GM23338 (cell line): ENCODE data around the gene ODAM. TPM values are rescaled to one million over a fixed set of nuclear protein-coding genes. Genes with fewer than 3 reads are reported as not detected.

Experiments
- ATAC-seq: fragments of 200-7000 bp; cut with Tn5 transposase; 3 replicates; pipeline ENCODE4 v1.9.1; 2020
- DNase-seq: peaks from one replicate; pipeline ENCODE4 v3.0.0-alpha.2; 2015; ENCODE audit warnings: low spot score
- H2AFZ ChIP-seq: fragments of 200-600 bp; sonication (generic); 2 replicates; pipeline ENCODE4 v1.8.0; 2016; ENCODE audit warnings: antibody characterized with exemption, mild to moderate bottlenecking, moderate library complexity
- H3F3A ChIP-seq: fragments of 200-600 bp; sonication (generic); replicated peaks from 2 replicates; pipeline ENCODE4 v1.8.0; 2017; ENCODE audit warnings: antibody characterized with exemption, mixed run types, low read depth
- H3K27ac ChIP-seq: fragments of 200-600 bp; sonication (generic); 2 replicates; pipeline ENCODE4 v1.6.1; 2016; ENCODE audit warnings: low read depth
- H3K27me3 ChIP-seq: fragments of 200-600 bp; sonication (generic); 2 replicates; pipeline ENCODE4 v1.8.0; 2016; ENCODE audit warnings: mild to moderate bottlenecking, mixed run types, moderate library complexity; ENCODE audit not compliant: insufficient read depth
- H3K36me3 ChIP-seq: fragments of 200-600 bp; sonication (generic); 2 replicates; pipeline ENCODE4 v1.8.0; 2016; ENCODE audit warnings: mild to moderate bottlenecking; ENCODE audit not compliant: insufficient read depth
- H3K4me1 ChIP-seq: fragments of 200-600 bp; sonication (generic); 2 replicates; pipeline ENCODE4 v1.8.0; 2016; ENCODE audit warnings: mild to moderate bottlenecking, moderate library complexity; ENCODE audit not compliant: insufficient read depth
- H3K4me2 ChIP-seq: fragments of 200-600 bp; sonication (generic); 2 replicates; pipeline ENCODE4 v1.7.1; 2017; ENCODE audit warnings: mixed run types
- H3K4me3 ChIP-seq: fragments of 200-600 bp; sonication (generic); 2 replicates; pipeline ENCODE4 v1.6.1; 2016; ENCODE audit warnings: mixed run types
- H3K79me2 ChIP-seq: fragments of 200-600 bp; sonication (generic); replicated peaks from 2 replicates; pipeline ENCODE4 v1.8.0; 2017; ENCODE audit warnings: mild to moderate bottlenecking; ENCODE audit not compliant: insufficient read depth
- H3K9me2 ChIP-seq: fragments of 200-600 bp; sonication (generic); 2 replicates; pipeline ENCODE4 v1.8.0; 2017; ENCODE audit not compliant: insufficient read depth
- H4K20me1 ChIP-seq: fragments of 200-600 bp; sonication (generic); replicated peaks from 2 replicates; pipeline ENCODE4 v1.8.0; 2017; ENCODE audit warnings: mild to moderate bottlenecking; ENCODE audit not compliant: insufficient read depth
- H3K27ac Mint-ChIP-seq: 2 replicates; pipeline ENCODE4 v1.8.0; 2020; ENCODE audit warnings: inconsistent platforms, mild to moderate bottlenecking, moderate library complexity, mixed read lengths
- H3K27me3 Mint-ChIP-seq: 3 replicates; pipeline ENCODE4 v1.8.0; 2022; ENCODE audit warnings: low read depth, mild to moderate bottlenecking, moderate library complexity, mixed read lengths, inconsistent platforms; ENCODE audit not compliant: insufficient read depth, poor library complexity
- H3K36me3 Mint-ChIP-seq: 3 replicates; pipeline ENCODE4 v1.8.0; 2021; ENCODE audit warnings: low read depth, mild to moderate bottlenecking, inconsistent platforms, moderate library complexity, mixed read lengths
- H3K4me1 Mint-ChIP-seq: 3 replicates; pipeline ENCODE4 v1.8.0; 2020; ENCODE audit warnings: mild to moderate bottlenecking, inconsistent platforms, mixed read lengths
- H3K4me3 Mint-ChIP-seq: 3 replicates; pipeline ENCODE4 v1.8.0; 2021; ENCODE audit warnings: moderate library complexity, mild to moderate bottlenecking, inconsistent platforms, mixed read lengths
- H3K9me3 Mint-ChIP-seq: 3 replicates; pipeline ENCODE4 v1.8.0; 2020; ENCODE audit warnings: moderate library complexity, mild to moderate bottlenecking, inconsistent platforms, mixed read lengths
- CREB1 ChIP-seq: fragments of 250-450 bp; sonication (Bioruptor Pico); IDR thresholded peaks from 2 replicates; pipeline ENCODE4 v1.5.0; 2020; ENCODE audit warnings: low read depth, mild to moderate bottlenecking, moderate library complexity
- CTCF ChIP-seq, 2 experiments: fragments of 200-600 bp in 1 of 2; sonication (generic) in 1 of 2; conservative IDR thresholded peaks; 2 replicates each; pipeline versions ENCODE4 v1.5.1 to v1.6.1; 2016 to 2017; ENCODE audit warnings: antibody characterized with exemption in 2 of 2, low read depth in 2 of 2, mild to moderate bottlenecking in 2 of 2, moderate library complexity in 1 of 2
- ETS1 ChIP-seq: IDR thresholded peaks from 2 replicates; pipeline ENCODE4 v1.6.1; 2016; ENCODE audit warnings: antibody characterized with exemption
- EZH2phosphoT487 ChIP-seq: fragments of 200-600 bp; sonication (generic); IDR thresholded peaks from one replicate; pipeline ENCODE4 v1.8.1; 2018; ENCODE audit warnings: antibody characterized with exemption; ENCODE audit not compliant: unreplicated experiment
- JUNB ChIP-seq: IDR thresholded peaks from one replicate; pipeline ENCODE4 v1.6.1; 2016; ENCODE audit warnings: antibody characterized with exemption; ENCODE audit not compliant: unreplicated experiment
- NANOG ChIP-seq: IDR thresholded peaks from 2 replicates; pipeline ENCODE4 v1.6.1; 2016; ENCODE audit warnings: antibody characterized with exemption, borderline replicate concordance
- REST ChIP-seq: IDR thresholded peaks from one replicate; pipeline ENCODE4 v1.6.1; 2018; ENCODE audit warnings: antibody characterized with exemption; ENCODE audit not compliant: unreplicated experiment
- STAT1 ChIP-seq: IDR thresholded peaks from one replicate; pipeline ENCODE4 v1.6.1; 2016; ENCODE audit warnings: antibody characterized with exemption; ENCODE audit not compliant: unreplicated experiment
- ZNF114 ChIP-seq: fragments of 250-450 bp; sonication (Bioruptor Pico); IDR thresholded peaks from 2 replicates; pipeline ENCODE4 v1.5.0; 2020; ENCODE audit warnings: mild to moderate bottlenecking, moderate library complexity
- ZNF331 ChIP-seq: fragments of 250-450 bp; sonication (Bioruptor Pico); IDR thresholded peaks from 2 replicates; pipeline ENCODE4 v1.5.0; 2020; ENCODE audit warnings: low read depth, mild to moderate bottlenecking, moderate library complexity
- ZNF462 ChIP-seq: fragments of 250-450 bp; sonication (Bioruptor Pico); IDR thresholded peaks from 2 replicates; pipeline ENCODE4 v1.5.0; 2020; ENCODE audit warnings: mild to moderate bottlenecking, moderate library complexity
- long read RNA-seq: library from polyadenylated mRNA; unstranded; transcript quantifications from one replicate; pipeline ENCODE4 v2.0.0, GENCODE V29; 2020; ENCODE audit not compliant: unreplicated experiment
- polyA plus RNA-seq: library from polyadenylated mRNA; unstranded; fragments of >200 nt; fragmentation: Nextera tagmentation; extraction: Ambion mirVana; gene quantifications from 2 replicates; pipeline ENCODE4 v1.2.1, GENCODE V29; 2016
- total RNA-seq: library from RNA; depleted of rRNA; stranded (reverse); fragments of >200 nt; shearing (Covaris generic); gene quantifications from 2 replicates; pipeline ENCODE4 v1.2.3, GENCODE V29; 2014; rRNA removed

The ODAM gene
- total RNA-seq (not detected in 2 replicates), polyA plus RNA-seq (not detected in 2 replicates)
- long read RNA-seq = 0 reads

GRCh38 chr4:70195425-70195824 is at the start of gene ODAM:
Gene ODAM (plus strand): TSS chr4:70195725. CDS start chr4:70196544, 819 bp downstream.
- H3K4me3 Mint-ChIP-seq = no peak within 1 kb of the TSS
- H3K27me3 Mint-ChIP-seq = peaks cover 3% of the 10 kb centered on the region
- no peaks in the 10 kb centered on the region for H3K36me3 ChIP-seq
- H4K20me1 ChIP-seq = no peaks in the 10 kb centered on the region
- H3F3A ChIP-seq = no peaks in the 10 kb centered on the region
- H3K4me1 Mint-ChIP-seq = peaks cover 12% of the 10 kb centered on the region; the same call in 2 of the 3 replicates
- peaks cover 1% of the 10 kb centered on the region; the same call in 1 of the 2 replicates for H3K4me1 ChIP-seq
- H3K9me3 Mint-ChIP-seq = no peaks in the 10 kb centered on the region; the same call in 2 of the 3 replicates
- no peak for DNase-seq
- no peaks in the 10 kb centered on the region for H3K36me3 Mint-ChIP-seq
- TF ChIP-seq CTCF (conservative IDR thresholded peaks at IDR 0.05; ENCODE audit: low read depth in 2 of 2) (no peak), ZNF114 (no peak), ZNF462 (no peak), EZH2phosphoT487 (no peak), CREB1 (no peak), ETS1 (no peak), ZNF331 (CRISPR knock-in tag) (no peak), NANOG (no peak), JUNB (no peak), REST (no peak), STAT1 (no peak)
- no peak within 1 kb of the TSS for H3K27ac Mint-ChIP-seq
- no peaks in the 10 kb centered on the region for H3K27me3 ChIP-seq
- H2AFZ ChIP-seq = no peak within 1 kb of the TSS
- H3K4me3 ChIP-seq = no peak within 1 kb of the TSS
- no peaks in the 10 kb centered on the region for H3K79me2 ChIP-seq
- H3K9me2 ChIP-seq = no peaks in the 10 kb centered on the region
- ATAC-seq = no peak
- no peak within 1 kb of the TSS for H3K4me2 ChIP-seq
- no peak within 1 kb of the TSS for H3K27ac ChIP-seq
